Measurements from ENCODE around the gene WDFY4.

Gene WDFY4

GRCh38 chr10:48684792-48685623, at the start of gene WDFY4:
WDFY4 (plus strand) TSS chr10:48684873; CDS start chr10:48709733, 24,860 bp downstream.
- TF ChIP-seq CTCF (conservative IDR thresholded peaks at IDR 0.05) (no peak), ZFX (IDR thresholded peaks at IDR 0.05) (no peak)
- H3K27ac ChIP-seq = no peak within 1 kb of the TSS

- no peak overlapping the region for H3K27ac ChIP-seq
- TF ChIP-seq CTCF (conservative IDR thresholded peaks at IDR 0.05) (no peak), ZFX (IDR thresholded peaks at IDR 0.05) (no peak)
These were observed 49.6 kb upstream of the WDFY4 start for GRCh38 chr10:48634984-48635557.

GRCh38 chr10:48636231-48636630, 48.4 kb upstream of the WDFY4 start:
- no peak overlapping the region for H3K27ac ChIP-seq
- TF ChIP-seq ZFX (IDR thresholded peaks at IDR 0.05) = no peak
- TF ChIP-seq CTCF (conservative IDR thresholded peaks at IDR 0.05) = no peak

GRCh38 chr10:48636901-48637300, 47.8 kb upstream of the WDFY4 start:
- H3K27ac ChIP-seq = no peak overlapping the region
- TF ChIP-seq ZFX (IDR thresholded peaks at IDR 0.05) = no peak
- no peak for TF ChIP-seq CTCF (conservative IDR thresholded peaks at IDR 0.05)

- no peak overlapping the region for H3K27ac ChIP-seq
- TF ChIP-seq ZFX (IDR thresholded peaks at IDR 0.05) = no peak
- no peak for TF ChIP-seq CTCF (conservative IDR thresholded peaks at IDR 0.05)
These were observed 46.5 kb upstream of the WDFY4 start for GRCh38 chr10:48638158-48638557.

- H3K27ac ChIP-seq = no peak overlapping the region
- TF ChIP-seq ZFX (IDR thresholded peaks at IDR 0.05) (no peak), CTCF (conservative IDR thresholded peaks at IDR 0.05) (no peak)
These were observed 45.7 kb upstream of the WDFY4 start for GRCh38 chr10:48638739-48639527.

- no peak overlapping the region for H3K27ac ChIP-seq
- no peak for TF ChIP-seq CTCF (conservative IDR thresholded peaks at IDR 0.05)
- no peak for TF ChIP-seq ZFX (IDR thresholded peaks at IDR 0.05)
These were observed 45.0 kb upstream of the WDFY4 start for GRCh38 chr10:48639632-48640031.

All from C4-2B (cell line).